Stimulated activated CD8-positive, alpha-beta memory T cell treated with anti-CD3 and anti-CD28 coated beads, Interleukin-15, amount 100 ng/mL, for 24 hours (primary cell): ENCODE data around the gene PSMD13.
"Not testable (repeated sequence)": the region's sequence is repeated elsewhere in the genome, so short reads cannot be mapped to it uniquely, and the experiment has no call there.

ENCODE experiments used
- DNase-seq: peaks from one replicate; pipeline ENCODE4 v3.0.0-alpha.2; 2020; ENCODE audit warnings: low read depth

Gene PSMD13

GRCh38 chr11:278001-278951 lies 41.5 kb downstream of the PSMD13 start, which contains the start of gene NLRP6:
Gene NLRP6 (plus strand): TSS chr11:278407. CDS start chr11:278570, 163 bp downstream.
- DNase-seq: no peak

DNA sequence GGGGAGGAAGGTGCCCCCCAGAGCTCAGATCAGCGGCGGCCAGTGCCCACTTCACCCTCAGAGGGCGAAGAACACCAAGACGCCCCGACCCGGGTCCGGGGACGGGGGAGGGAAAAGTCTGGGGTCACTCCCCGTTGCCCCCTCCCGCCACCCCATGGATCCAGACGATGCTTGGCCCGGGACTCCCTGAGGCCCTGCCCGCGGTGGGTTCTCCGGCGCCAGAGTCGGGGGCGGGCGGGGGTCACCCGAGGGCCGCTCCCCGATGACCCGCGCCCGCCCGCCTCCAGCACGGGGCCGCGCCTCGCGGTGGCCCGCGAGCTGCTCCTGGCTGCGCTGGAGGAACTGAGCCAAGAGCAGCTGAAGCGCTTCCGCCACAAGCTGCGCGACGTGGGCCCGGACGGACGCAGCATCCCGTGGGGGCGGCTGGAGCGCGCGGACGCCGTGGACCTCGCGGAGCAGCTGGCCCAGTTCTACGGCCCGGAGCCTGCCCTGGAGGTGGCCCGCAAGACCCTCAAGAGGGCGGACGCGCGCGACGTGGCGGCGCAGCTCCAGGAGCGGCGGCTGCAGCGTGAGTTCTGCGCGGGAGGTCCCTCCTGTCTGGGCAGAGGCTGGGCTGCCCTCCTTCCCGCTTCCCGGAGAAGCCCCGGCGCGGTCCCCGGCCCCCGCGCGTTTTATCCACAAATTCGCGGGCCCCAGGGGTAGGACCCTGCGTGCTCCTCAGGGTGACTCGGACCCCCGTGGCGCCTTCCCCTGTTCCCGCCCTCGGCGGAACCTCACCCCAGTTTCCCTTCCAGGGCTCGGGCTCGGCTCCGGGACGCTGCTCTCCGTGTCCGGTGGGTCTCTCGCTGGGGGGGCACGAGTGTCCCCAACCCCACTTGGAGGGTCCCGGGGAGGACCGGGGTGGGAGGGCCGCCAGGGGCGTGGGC lies 42.5 kb downstream of the PSMD13 start:
- DNase-seq: no peak

DNA sequence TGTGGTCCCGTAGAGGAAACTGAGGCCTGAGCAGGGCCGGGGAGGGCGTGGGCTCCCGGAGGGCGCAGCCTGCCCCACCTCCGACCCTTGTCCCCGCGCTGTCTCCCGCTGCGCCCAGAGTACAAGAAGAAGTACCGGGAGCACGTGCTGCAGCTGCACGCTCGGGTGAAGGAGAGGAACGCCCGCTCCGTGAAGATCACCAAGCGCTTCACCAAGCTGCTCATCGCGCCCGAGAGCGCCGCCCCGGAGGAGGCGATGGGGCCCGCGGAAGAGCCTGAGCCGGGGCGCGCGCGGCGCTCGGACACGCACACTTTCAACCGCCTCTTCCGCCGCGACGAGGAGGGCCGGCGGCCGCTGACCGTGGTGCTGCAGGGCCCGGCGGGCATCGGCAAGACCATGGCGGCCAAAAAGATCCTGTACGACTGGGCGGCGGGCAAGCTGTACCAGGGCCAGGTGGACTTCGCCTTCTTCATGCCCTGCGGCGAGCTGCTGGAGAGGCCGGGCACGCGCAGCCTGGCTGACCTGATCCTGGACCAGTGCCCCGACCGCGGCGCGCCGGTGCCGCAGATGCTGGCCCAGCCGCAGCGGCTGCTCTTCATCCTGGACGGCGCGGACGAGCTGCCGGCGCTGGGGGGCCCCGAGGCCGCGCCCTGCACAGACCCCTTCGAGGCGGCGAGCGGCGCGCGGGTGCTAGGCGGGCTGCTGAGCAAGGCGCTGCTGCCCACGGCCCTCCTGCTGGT lies 43.4 kb downstream of the PSMD13 start:
- no peak for DNase-seq

DNA sequence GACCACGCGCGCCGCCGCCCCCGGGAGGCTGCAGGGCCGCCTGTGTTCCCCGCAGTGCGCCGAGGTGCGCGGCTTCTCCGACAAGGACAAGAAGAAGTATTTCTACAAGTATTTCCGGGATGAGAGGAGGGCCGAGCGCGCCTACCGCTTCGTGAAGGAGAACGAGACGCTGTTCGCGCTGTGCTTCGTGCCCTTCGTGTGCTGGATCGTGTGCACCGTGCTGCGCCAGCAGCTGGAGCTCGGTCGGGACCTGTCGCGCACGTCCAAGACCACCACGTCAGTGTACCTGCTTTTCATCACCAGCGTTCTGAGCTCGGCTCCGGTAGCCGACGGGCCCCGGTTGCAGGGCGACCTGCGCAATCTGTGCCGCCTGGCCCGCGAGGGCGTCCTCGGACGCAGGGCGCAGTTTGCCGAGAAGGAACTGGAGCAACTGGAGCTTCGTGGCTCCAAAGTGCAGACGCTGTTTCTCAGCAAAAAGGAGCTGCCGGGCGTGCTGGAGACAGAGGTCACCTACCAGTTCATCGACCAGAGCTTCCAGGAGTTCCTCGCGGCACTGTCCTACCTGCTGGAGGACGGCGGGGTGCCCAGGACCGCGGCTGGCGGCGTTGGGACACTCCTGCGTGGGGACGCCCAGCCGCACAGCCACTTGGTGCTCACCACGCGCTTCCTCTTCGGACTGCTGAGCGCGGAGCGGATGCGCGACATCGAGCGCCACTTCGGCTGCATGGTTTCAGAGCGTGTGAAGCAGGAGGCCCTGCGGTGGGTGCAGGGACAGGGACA lies 44.1 kb downstream of the PSMD13 start:
- no peak for DNase-seq

- no peak for DNase-seq
Observed at GRCh38 chr11:281486-282161, 44.8 kb downstream of the PSMD13 start.

- no peak for DNase-seq
Observed at GRCh38 chr11:282171-282570, 45.4 kb downstream of the PSMD13 start.

- DNase-seq: no peak
Observed at GRCh38 chr11:282630-283360, 46.0 kb downstream of the PSMD13 start.

GRCh38 chr11:283405-284104 lies 46.8 kb downstream of the PSMD13 start:
- DNase-seq: no peak

DNA sequence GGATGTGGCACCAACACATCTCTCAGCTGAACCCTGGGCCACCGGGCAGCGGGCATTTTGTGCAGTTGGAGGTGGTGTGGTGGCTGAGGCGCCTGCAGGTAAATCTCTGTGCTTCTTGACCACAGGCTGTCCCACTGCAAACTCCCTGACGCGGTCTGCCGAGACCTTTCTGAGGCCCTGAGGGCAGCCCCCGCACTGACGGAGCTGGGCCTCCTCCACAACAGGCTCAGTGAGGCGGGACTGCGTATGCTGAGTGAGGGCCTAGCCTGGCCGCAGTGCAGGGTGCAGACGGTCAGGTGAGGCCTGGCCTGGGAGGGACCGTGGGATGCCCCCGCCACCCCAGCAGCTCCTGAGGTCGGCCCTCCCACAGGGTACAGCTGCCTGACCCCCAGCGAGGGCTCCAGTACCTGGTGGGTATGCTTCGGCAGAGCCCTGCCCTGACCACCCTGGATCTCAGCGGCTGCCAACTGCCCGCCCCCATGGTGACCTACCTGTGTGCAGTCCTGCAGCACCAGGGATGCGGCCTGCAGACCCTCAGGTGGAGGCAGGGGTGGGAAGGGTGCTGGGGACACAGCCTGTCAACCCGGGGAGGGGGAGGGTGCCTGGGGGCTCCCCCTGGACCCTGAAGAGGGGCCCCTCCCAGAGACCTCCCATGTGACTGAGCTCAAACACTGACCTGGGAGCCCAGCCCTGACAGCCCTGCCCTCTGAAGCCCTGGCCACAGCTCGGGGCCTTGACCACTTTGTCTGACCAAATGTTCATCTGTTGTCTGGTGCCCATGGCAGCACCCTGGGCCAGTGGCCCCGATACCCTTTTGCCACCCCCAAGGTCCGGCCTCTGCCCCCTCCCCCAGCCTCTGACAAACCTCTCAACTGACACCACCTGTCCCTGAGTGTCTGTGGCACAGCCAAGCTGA lies 47.6 kb downstream of the PSMD13 start:
- DNase-seq: no peak

GRCh38 chr11:285021-285893 lies 48.5 kb downstream of the PSMD13 start:
- DNase-seq: no peak

GRCh38 chr11:285894-286220 lies 49.1 kb downstream of the PSMD13 start:
- no peak for DNase-seq

DNA sequence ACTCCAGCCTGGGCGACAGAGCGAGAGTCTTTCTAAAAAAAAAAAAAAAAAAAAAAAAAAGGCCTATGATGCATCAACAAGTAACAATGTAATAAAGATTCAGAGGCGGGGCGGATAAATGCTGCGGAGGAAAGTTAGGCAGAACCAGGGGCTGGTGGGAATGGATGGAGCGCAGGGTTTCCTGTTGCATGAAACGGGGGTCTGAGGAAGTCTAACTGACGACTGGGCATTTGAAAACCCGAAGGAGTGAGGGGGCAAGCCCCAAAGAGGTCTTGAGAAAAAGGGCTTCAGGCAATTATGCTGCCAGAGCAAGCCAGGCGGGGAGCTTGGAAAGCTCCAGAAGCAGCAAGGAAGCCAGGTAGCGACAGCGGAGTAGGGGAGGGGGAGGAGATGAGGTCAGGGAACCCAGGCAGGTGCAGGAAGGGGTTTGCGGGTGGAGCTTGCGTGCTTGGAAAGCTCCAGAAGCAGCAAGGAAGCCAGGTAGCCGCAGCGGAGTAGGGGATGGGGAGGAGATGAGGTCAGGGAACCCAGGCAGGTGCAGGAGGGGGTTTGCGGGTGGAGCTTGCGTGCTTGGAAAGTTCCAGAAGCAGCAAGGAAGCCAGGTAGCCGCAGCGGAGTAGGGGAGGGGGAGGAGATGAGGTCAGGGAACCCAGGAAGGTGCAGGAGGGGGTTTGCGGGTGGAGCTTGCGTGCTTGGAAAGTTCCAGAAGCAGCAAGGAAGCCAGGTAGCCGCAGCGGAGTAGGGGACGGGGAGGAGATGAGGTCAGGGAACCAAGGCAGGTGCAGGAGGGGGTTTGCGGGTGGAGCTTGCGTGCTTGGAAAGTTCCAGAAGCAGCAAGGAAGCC lies 50.4 kb downstream of the PSMD13 start:
- DNase-seq: not testable (repeated sequence)

- no peak for DNase-seq
Observed at GRCh38 chr11:287821-288477, 51.2 kb downstream of the PSMD13 start.

DNA sequence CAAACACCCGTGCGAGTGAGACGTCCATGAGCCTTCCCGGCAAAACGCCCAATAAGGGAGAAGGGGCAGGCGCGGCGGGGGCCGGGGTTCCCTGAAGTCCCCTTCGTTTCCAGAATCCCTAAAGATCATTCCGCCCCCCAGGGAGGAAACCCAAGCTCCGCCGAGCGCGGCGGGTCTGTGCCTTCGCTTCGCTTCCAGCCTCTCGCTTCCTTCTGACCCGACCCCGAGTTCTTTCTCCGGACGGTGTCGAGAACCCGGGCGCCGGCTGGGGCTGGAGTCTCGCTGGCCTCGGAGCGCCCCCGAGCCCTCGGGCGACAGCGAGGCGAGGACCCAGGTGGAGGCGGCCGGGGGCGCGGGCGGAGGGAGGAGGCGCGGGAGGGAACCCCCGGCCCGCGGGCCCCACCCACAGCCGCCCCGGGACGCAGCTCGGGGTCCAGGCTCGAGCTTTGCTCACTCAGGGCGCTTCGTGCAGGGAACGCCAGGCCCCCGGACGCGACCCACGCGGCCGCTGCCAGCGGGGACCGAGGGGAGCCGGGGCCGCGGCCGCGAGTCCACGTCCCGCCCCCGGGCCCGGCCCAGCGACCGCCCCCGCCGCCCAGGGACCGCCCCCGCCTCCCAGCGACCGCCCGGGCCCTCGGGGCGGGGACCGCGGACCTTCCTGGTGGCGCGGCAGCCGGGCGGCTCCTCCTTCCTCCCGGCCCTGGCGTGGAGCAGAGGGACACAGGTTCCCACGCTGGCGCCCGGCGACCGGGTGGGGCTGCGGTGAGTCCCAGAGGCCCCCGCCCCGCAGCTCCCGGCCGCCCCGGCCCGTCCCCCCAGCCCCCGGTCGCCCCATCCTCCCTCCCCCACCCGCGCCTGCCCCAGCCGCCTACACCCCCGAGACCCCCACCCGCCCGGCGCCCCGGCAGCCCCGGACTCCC lies 52.0 kb downstream of the PSMD13 start, which contains the start of gene PGGHG:
Gene PGGHG (plus strand): TSS at position 649 of the 920 bp plus-strand sequence. CDS start 691 bp downstream, outside the sequence.
- no peak for DNase-seq

GRCh38 chr11:289398-289711 lies 52.6 kb downstream of the PSMD13 start:
- no peak for DNase-seq
